H1 (cell line): ENCODE measurements around the gene ZCRB1. TPM values are rescaled to one million over a fixed set of nuclear protein-coding genes. Genes with fewer than 3 reads are reported as not detected.

Source experiments
- CTCF ChIA-PET: fragments of 300-600 bp; sonication (Branson Sonifier 250); formaldehyde crosslinking; loops from one replicate; lab custom pipeline; 2021; ENCODE audit not compliant: partially characterized antibody; lab: Charles Lee
- POLR2A ChIA-PET: fragments of 300-600 bp; sonication (Branson Sonifier 250); formaldehyde crosslinking; loops from one replicate; lab custom pipeline; 2021; ENCODE audit warnings: inconsistent platforms; ENCODE audit not compliant: partially characterized antibody; lab: Charles Lee
- DNase-seq, 2 experiments: peaks; one replicate each; pipeline versions ENCODE4 v3.0.0 to v3.0.0-alpha.2; 2010 to 2022; ENCODE audit warnings: low spot score in 2 of 2, low read depth in 1 of 2, mixed read lengths in 1 of 2
- FAIRE-seq: peaks from 2 replicates; lab custom pipeline; 2011; peaks lifted over from hg19 to GRCh38; lab: Jason Lieb, UNC
- H2AFZ ChIP-seq: 2 replicates; pipeline ENCODE4 v1.8.1; 2012; ENCODE audit warnings: low read length, inconsistent platforms
- H2AK5ac ChIP-seq: 2 replicates; pipeline ENCODE4 v1.6.1; 2013; ENCODE audit warnings: low read depth, low read length
- H2BK120ac ChIP-seq: replicated peaks from 2 replicates; pipeline ENCODE3; 2013; ENCODE audit warnings: low read depth, low read length, inconsistent platforms
- H2BK12ac ChIP-seq: 2 replicates; pipeline ENCODE4 v1.6.1; 2013; ENCODE audit warnings: low read depth, low read length
- H2BK15ac ChIP-seq: 2 replicates; pipeline ENCODE4 v1.6.1; 2013; ENCODE audit warnings: low read length
- H2BK20ac ChIP-seq: 2 replicates; pipeline ENCODE4 v1.6.1; 2013; ENCODE audit warnings: low read length
- H2BK5ac ChIP-seq: 2 replicates; pipeline ENCODE4 v1.6.1; 2013; ENCODE audit warnings: low read depth, low read length
- H3K14ac ChIP-seq: 2 replicates; pipeline ENCODE4 v1.6.1; 2013; ENCODE audit warnings: inconsistent platforms; ENCODE audit not compliant: insufficient read length
- H3K18ac ChIP-seq: 2 replicates; pipeline ENCODE4 v1.6.1; 2013; ENCODE audit warnings: low read length; ENCODE audit errors: extremely low read depth
- H3K23ac ChIP-seq: 2 replicates; pipeline ENCODE4 v1.6.1; 2013; ENCODE audit warnings: inconsistent platforms; ENCODE audit not compliant: insufficient read length
- H3K23me2 ChIP-seq: 2 replicates; pipeline ENCODE4 v1.6.1; 2013; ENCODE audit warnings: low read depth, low read length
- H3K27ac ChIP-seq: 2 replicates; pipeline ENCODE4 v1.6.1; 2011; ENCODE audit warnings: low read depth, low read length, inconsistent platforms
- H3K27me3 ChIP-seq, 4 experiments: replicated peaks in 1 of 4; 1 replicate in 1 of 4; 2 replicates in 3 of 4; pipeline versions ENCODE4 v1.6.1 to v1.8.1; 2011 to 2013; ENCODE audit warnings: low read length in 3 of 4, mild to moderate bottlenecking in 3 of 4, inconsistent platforms in 2 of 4, mixed read lengths in 2 of 4, moderate library complexity in 1 of 4; ENCODE audit not compliant: control insufficient read depth in 3 of 4, insufficient read depth in 3 of 4; ENCODE audit errors: extremely low read depth in 1 of 4
- H3K36me3 ChIP-seq, 4 experiments: 2 replicates each; pipeline versions ENCODE4 v1.6.1 to v1.8.1; 2011 to 2013; ENCODE audit warnings: mild to moderate bottlenecking in 4 of 4, low read length in 3 of 4, moderate library complexity in 2 of 4, control low read depth in 1 of 4, inconsistent platforms in 1 of 4; ENCODE audit not compliant: insufficient read depth in 4 of 4, control insufficient read depth in 2 of 4
- H3K4ac ChIP-seq: replicated peaks from 2 replicates; pipeline ENCODE3; 2013; ENCODE audit warnings: low read length, low read depth, mixed read lengths, inconsistent platforms; ENCODE audit not compliant: insufficient read length
- H3K4me1 ChIP-seq, 4 experiments: replicated peaks in 1 of 4; 1 replicate in 1 of 4; 2 replicates in 3 of 4; pipeline versions ENCODE4 v1.6.1 to v1.8.1; 2011 to 2013; ENCODE audit warnings: low read length in 3 of 4, inconsistent platforms in 2 of 4, mixed read lengths in 1 of 4; ENCODE audit not compliant: insufficient read depth in 4 of 4, control insufficient read depth in 3 of 4
- H3K4me2 ChIP-seq, 2 experiments: 2 replicates each; pipeline versions ENCODE4 v1.6.1 to v1.8.1; 2011 to 2013; ENCODE audit warnings: low read depth in 2 of 2, low read length in 2 of 2, control low read depth in 1 of 2, inconsistent platforms in 1 of 2, mild to moderate bottlenecking in 1 of 2; ENCODE audit not compliant: insufficient read depth in 1 of 2
- H3K4me3 ChIP-seq, 4 experiments: fragments of 200-600, 300-600 bp in 1 of 4; sonication (generic), shearing (Covaris generic), sonication (Bioruptor Twin) in 1 of 4; 2 replicates each; pipeline versions ENCODE4 v1.5.1 to v1.8.1; 2011 to 2016; ENCODE audit warnings: low read length in 4 of 4, low read depth in 3 of 4, control low read depth in 2 of 4, inconsistent platforms in 2 of 4, mild to moderate bottlenecking in 2 of 4, mixed read lengths in 1 of 4, moderate library complexity in 1 of 4; ENCODE audit not compliant: insufficient read depth in 2 of 4; ENCODE audit errors: extremely low read depth in 1 of 4
- H3K56ac ChIP-seq: replicated peaks from 2 replicates; pipeline ENCODE3; 2013; ENCODE audit warnings: low read depth, mild to moderate bottlenecking, mixed read lengths, low read length, inconsistent platforms; ENCODE audit not compliant: insufficient read length
- H3K79me1 ChIP-seq: 2 replicates; pipeline ENCODE4 v1.6.1; 2013; ENCODE audit warnings: low read depth, low read length, control low read depth
- H3K79me2 ChIP-seq, 2 experiments: 2 replicates each; pipeline versions ENCODE4 v1.6.1 to v1.8.1; 2012 to 2013; ENCODE audit warnings: low read length in 2 of 2, mild to moderate bottlenecking in 2 of 2, inconsistent platforms in 1 of 2; ENCODE audit not compliant: insufficient read depth in 2 of 2, control insufficient read depth in 1 of 2
- H3K9ac ChIP-seq, 4 experiments: replicated peaks in 1 of 4; 1 replicate in 1 of 4; 2 replicates in 3 of 4; pipeline versions ENCODE4 v1.6.1 to v1.8.1; 2011 to 2013; ENCODE audit warnings: low read depth in 3 of 4, low read length in 3 of 4, control low read depth in 2 of 4, mild to moderate bottlenecking in 2 of 4, moderate library complexity in 2 of 4, inconsistent platforms in 1 of 4; ENCODE audit errors: extremely low read depth in 1 of 4
- H3K9me3 ChIP-seq, 2 experiments: 2 replicates each; pipeline versions ENCODE4 v1.6.1 to v1.8.1; 2012 to 2013; ENCODE audit warnings: mild to moderate bottlenecking in 2 of 2, moderate library complexity in 2 of 2, control low read depth in 1 of 2, inconsistent platforms in 1 of 2, low read depth in 1 of 2, low read length in 1 of 2, mixed read lengths in 1 of 2; ENCODE audit not compliant: insufficient read depth in 2 of 2
- H4K20me1 ChIP-seq, 2 experiments: replicated peaks in 1 of 2; 2 replicates each; pipeline versions ENCODE3 to v1.8.1; 2011 to 2013; ENCODE audit warnings: inconsistent platforms in 2 of 2, low read length in 2 of 2, mild to moderate bottlenecking in 1 of 2; ENCODE audit not compliant: insufficient read depth in 2 of 2, control insufficient read depth in 1 of 2
- H4K5ac ChIP-seq: 2 replicates; pipeline ENCODE4 v1.6.1; 2013; ENCODE audit warnings: low read length, low read depth, mixed read lengths, inconsistent platforms; ENCODE audit not compliant: insufficient read length
- H4K8ac ChIP-seq: 2 replicates; pipeline ENCODE4 v1.8.0; 2013; ENCODE audit warnings: mild to moderate bottlenecking, moderate library complexity, low read length, inconsistent platforms; ENCODE audit not compliant: insufficient read depth; ENCODE audit errors: extremely low read depth
- H4K91ac ChIP-seq: replicated peaks from 2 replicates; pipeline ENCODE3; 2013; ENCODE audit warnings: low read length, mixed read lengths, inconsistent platforms; ENCODE audit not compliant: insufficient read length
- CHD2 ChIP-seq: IDR thresholded peaks from 2 replicates; pipeline ENCODE4 v1.6.1; 2012; ENCODE audit warnings: low read length, improper control_type of control experiment
- EGR1 ChIP-seq: IDR thresholded peaks from 2 replicates; pipeline ENCODE4 v1.6.1; 2011; ENCODE audit warnings: low read depth, low read length, borderline replicate concordance
- EP300 ChIP-seq, 2 experiments: IDR thresholded peaks; 1 replicate in 1 of 2; 2 replicates in 1 of 2; pipeline ENCODE4 v1.6.1; 2011 to 2012; ENCODE audit warnings: low read depth in 2 of 2, low read length in 2 of 2, mild to moderate bottlenecking in 2 of 2, borderline replicate concordance in 1 of 2, inconsistent platforms in 1 of 2, moderate library complexity in 1 of 2
- HDAC6 ChIP-seq: IDR thresholded peaks from one replicate; pipeline ENCODE4 v1.7.1; 2012; ENCODE audit warnings: low read depth, mild to moderate bottlenecking, inconsistent platforms, low read length, moderate library complexity
- NANOG ChIP-seq: IDR thresholded peaks from 2 replicates; pipeline ENCODE4 v1.6.1; 2011; ENCODE audit warnings: low read length, low read depth, mild to moderate bottlenecking, inconsistent platforms; ENCODE audit not compliant: insufficient read depth, poor library complexity, severe bottlenecking
- PHF8 ChIP-seq: fragments of 200-600 bp; sonication (generic); conservative IDR thresholded peaks from 2 replicates; pipeline ENCODE4 v1.7.1; 2012; ENCODE audit warnings: low read depth, mild to moderate bottlenecking, inconsistent platforms, low read length, moderate library complexity
- RBBP5 ChIP-seq: IDR thresholded peaks from 2 replicates; pipeline ENCODE4 v1.7.1; 2012; ENCODE audit warnings: low read depth, mild to moderate bottlenecking, inconsistent platforms, low read length, moderate library complexity, borderline replicate concordance
- SAP30 ChIP-seq: fragments of 300-600 bp; sonication (generic); IDR thresholded peaks from 2 replicates; pipeline ENCODE4 v1.7.1; 2012; ENCODE audit warnings: low read length, moderate library complexity, mild to moderate bottlenecking, inconsistent platforms; ENCODE audit not compliant: insufficient read depth, insufficient replicate concordance
- SIN3A ChIP-seq, 2 experiments: IDR thresholded peaks in 1 of 2; conservative IDR thresholded peaks in 1 of 2; 2 replicates each; pipeline ENCODE4 v1.6.1; 2011 to 2012; ENCODE audit warnings: low read length in 2 of 2, improper control_type of control experiment in 1 of 2, low read depth in 1 of 2, mild to moderate bottlenecking in 1 of 2
- SIX5 ChIP-seq: IDR thresholded peaks from 2 replicates; pipeline ENCODE4 v1.6.1; 2011; ENCODE audit warnings: mild to moderate bottlenecking, low read depth, low read length
- SP1 ChIP-seq: IDR thresholded peaks from 2 replicates; pipeline ENCODE4 v1.6.1; 2011; ENCODE audit warnings: low read depth, low read length
- SP2 ChIP-seq: IDR thresholded peaks from 2 replicates; pipeline ENCODE4 v1.6.1; 2012; ENCODE audit warnings: mild to moderate bottlenecking, low read length, inconsistent platforms
- polyA plus RNA-seq, 7 experiments: library from polyadenylated mRNA; depleted of rRNA in 3 of 7; stranded (reverse) in 5 of 7; unstranded in 2 of 7; fragments of >200 nt in 5 of 7; fragments of 200-250 nt in 2 of 7; gene quantifications; 1 replicate in 5 of 7; 2 replicates in 1 of 7; 4 replicates in 1 of 7; pipeline versions ENCODE4 v1.2.1 to v1.2.3, GENCODE V29; 2011 to 2013; ENCODE audit warnings: missing spikeins in 2 of 7, mixed read lengths in 2 of 7
- total RNA-seq: library from RNA; stranded (reverse); fragmentation: NEBNext Ultra II Directional; extraction: Animal tissue kit (Norgen Biotek cat#: 25700); gene quantifications from 2 replicates; pipeline ENCODE4 v1.2.1, GENCODE V29; 2021
- TF ChIP-seq, protein P1 (sequence below): IDR thresholded peaks from 2 replicates; pipeline ENCODE4 v1.6.1; 2012; ENCODE audit warnings: low read length, inconsistent platforms

ZCRB1 gene
- total and polyA plus RNA-seq, 2 of the 8 experiments (the other 6 are each of a cell fraction or from before 2014, with no cell fraction given), result 22.0 to 52.5 TPM

DNA sequence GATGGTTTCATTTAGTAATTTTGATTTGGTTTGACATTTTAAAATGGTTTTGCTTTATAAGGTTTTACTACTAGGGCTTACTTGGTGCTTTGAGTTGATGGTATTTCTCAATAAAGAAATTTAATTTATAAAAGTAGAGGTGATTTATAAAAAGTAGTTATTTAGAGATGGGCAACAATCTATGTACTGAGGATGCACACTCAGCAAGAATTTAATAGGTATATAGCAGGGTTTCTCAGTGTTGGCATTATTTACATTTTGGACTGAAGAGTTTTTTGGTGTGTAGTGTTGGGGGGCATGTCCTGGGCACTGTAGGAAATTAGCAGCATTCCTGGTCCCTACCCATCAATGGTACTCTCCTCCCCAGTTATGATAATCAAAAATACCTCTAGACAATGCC lies 47.8 kb upstream of the ZCRB1 start:
- Histone ChIP-seq H3K14ac (no peak overlapping the region), H2BK12ac (no peak overlapping the region), H3K23ac (no peak overlapping the region), H4K20me1 (no peaks in the 10 kb centered on the region), H3K9me3 (no peaks in the 10 kb centered on the region), H3K4me3 (no peak overlapping the region), H2AFZ (no peak overlapping the region), H3K23me2 (no peaks in the 10 kb centered on the region), H4K5ac (no peak overlapping the region), H3K27me3 (no peaks in the 10 kb centered on the region), H3K4ac (no peak overlapping the region), H3K18ac (no peak overlapping the region), H2AK5ac (no peak overlapping the region), H3K36me3 (peaks cover 0 to 6% (median 3%) of the 10 kb centered on the region in 4 experiments; a peak in 4 of 8 replicates), H3K79me2 (peaks cover 0 to 17% of the 10 kb centered on the region in 2 experiments; a peak in 2 of 4 replicates), H4K91ac (no peak overlapping the region), H2BK5ac (no peak overlapping the region), H3K9ac (no peak overlapping the region), H2BK120ac (no peak overlapping the region), H2BK20ac (no peak overlapping the region), H3K4me1 (peaks cover 0 to 9% (median 5%) of the 10 kb centered on the region in 4 experiments; a peak in 5 of 7 replicates), H2BK15ac (no peak overlapping the region), H3K56ac (no peak overlapping the region), H3K27ac (no peak overlapping the region), H3K4me2 (no peak overlapping the region), H4K8ac (no peak overlapping the region), H3K79me1 (no peaks in the 10 kb centered on the region; the same call in 1 of the 2 replicates)
- POLR2A ChIA-PET, result no interaction called here
- CTCF ChIA-PET, result interaction anchor here (0.7 to 3.6 kb wide), 4 partner anchors 9 to 349 kb away, joined by 3 to 19 read pairs (median 6); no protein-coding TSS in a partner anchor
- DNase-seq (no peak), FAIRE-seq (no peak)
- TF ChIP-seq SIX5, result no peak
- TF ChIP-seq RBBP5, result no peak
- TF ChIP-seq, protein P1, sequence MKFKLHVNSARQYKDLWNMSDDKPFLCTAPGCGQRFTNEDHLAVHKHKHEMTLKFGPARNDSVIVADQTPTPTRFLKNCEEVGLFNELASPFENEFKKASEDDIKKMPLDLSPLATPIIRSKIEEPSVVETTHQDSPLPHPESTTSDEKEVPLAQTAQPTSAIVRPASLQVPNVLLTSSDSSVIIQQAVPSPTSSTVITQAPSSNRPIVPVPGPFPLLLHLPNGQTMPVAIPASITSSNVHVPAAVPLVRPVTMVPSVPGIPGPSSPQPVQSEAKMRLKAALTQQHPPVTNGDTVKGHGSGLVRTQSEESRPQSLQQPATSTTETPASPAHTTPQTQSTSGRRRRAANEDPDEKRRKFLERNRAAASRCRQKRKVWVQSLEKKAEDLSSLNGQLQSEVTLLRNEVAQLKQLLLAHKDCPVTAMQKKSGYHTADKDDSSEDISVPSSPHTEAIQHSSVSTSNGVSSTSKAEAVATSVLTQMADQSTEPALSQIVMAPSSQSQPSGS, result no peak
- no peak for TF ChIP-seq EGR1
- no peak for TF ChIP-seq SIN3A (conservative IDR thresholded peaks at IDR 0.05 in 1 of 2, IDR thresholded peaks at IDR 0.05 in 1 of 2; ENCODE audit: low read depth in 1 of 2, low read length in 2 of 2)
- no peak for TF ChIP-seq SP1
- no peak for TF ChIP-seq PHF8
- TF ChIP-seq EP300 (IDR thresholded peaks at IDR 0.05; ENCODE audit: borderline replicate concordance in 1 of 2, low read depth in 2 of 2, low read length in 2 of 2), result no peak
- no peak for TF ChIP-seq SAP30
- TF ChIP-seq NANOG, result no peak
- TF ChIP-seq HDAC6, result no peak
- TF ChIP-seq SP2, result no peak
- TF ChIP-seq CHD2, result no peak
